ENCODE results near the gene SLC30A10. TPM values are rescaled to one million over a fixed set of nuclear protein-coding genes. Genes with fewer than 3 reads are reported as not detected.
A peak's percentile ranks its signal among the peaks of the same experiment; 100 is the strongest.

SLC30A10 gene
- total RNA-seq, 2 experiments from 2014 or later: not detected

GRCh38 chr1:219882096-219882495 is 46.3 kb downstream of the SLC30A10 start:
- no peak for DNase-seq (ENCODE audit: low spot score)
- no TSS peak for BruUV-seq (replicated peaks)
- no peaks in the 10 kb centered on the region for H4K20me1 ChIP-seq (ENCODE audit: insufficient read depth, low read length)
- intact Hi-C loops (cut with micrococcal nuclease; ENCODE audit: unreplicated experiment): no loop called here
- no peak overlapping the region for H3K4me3 ChIP-seq (ENCODE audit: low read depth, low read length, poor library complexity, severe bottlenecking)
- H3K27ac ChIP-seq (ENCODE audit: low read depth, low read length, poor library complexity, severe bottlenecking): no peak overlapping the region
- no peaks in the 10 kb centered on the region for H3K9me2 ChIP-seq (ENCODE audit: insufficient read depth, low read length)
- no peak overlapping the region for H2AFZ ChIP-seq (ENCODE audit: low read length)
- ChIA-PET POLR2A (interaction anchor here (0.6 kb wide), 2 partner anchors 222 to 819 kb away, joined by 3 read pairs; no protein-coding TSS in a partner anchor), CTCF (ENCODE audit: unreplicated experiment) (no interaction called here)
- H3K4me2 ChIP-seq (ENCODE audit: low read length): no peak overlapping the region
- no peak for TF ChIP-seq CTCF (conservative IDR thresholded peaks at IDR 0.05; ENCODE audit: low read length)
- no peak for TF ChIP-seq EZH2phosphoT487 (IDR thresholded peaks at IDR 0.05; ENCODE audit: borderline replicate concordance, low read depth, low read length)
- no peaks in the 10 kb centered on the region for H3K36me3 ChIP-seq (ENCODE audit: insufficient read depth, low read length)
- no peaks in the 10 kb centered on the region for H3K9me3 ChIP-seq (ENCODE audit: low read length)
- no peaks in the 10 kb centered on the region for H3K79me2 ChIP-seq (ENCODE audit: insufficient read depth, low read depth, low read length)
- no peaks in the 10 kb centered on the region for H3K4me1 ChIP-seq (ENCODE audit: insufficient read depth, low read length, poor library complexity, severe bottlenecking)

- no peaks in the 10 kb centered on the region for H3K4me1 ChIP-seq (ENCODE audit: insufficient read depth, low read length, poor library complexity, severe bottlenecking)
- intact Hi-C loops (cut with micrococcal nuclease; ENCODE audit: unreplicated experiment): no loop called here
- H4K20me1 ChIP-seq (ENCODE audit: insufficient read depth, low read length): no peaks in the 10 kb centered on the region
- TF ChIP-seq EZH2phosphoT487 (IDR thresholded peaks at IDR 0.05; ENCODE audit: borderline replicate concordance, low read depth, low read length) (no peak), CTCF (conservative IDR thresholded peaks at IDR 0.05; ENCODE audit: low read length) (no peak)
- no peak overlapping the region for H2AFZ ChIP-seq (ENCODE audit: low read length)
- no peak overlapping the region for H3K4me2 ChIP-seq (ENCODE audit: low read length)
- CTCF ChIA-PET (ENCODE audit: unreplicated experiment): interaction anchor here (0.6 kb wide), 2 partner anchors 231 to 1181 kb away, joined by 3 read pairs; no protein-coding TSS in a partner anchor
- H3K9me3 ChIP-seq (ENCODE audit: low read length): no peaks in the 10 kb centered on the region
- no peaks in the 10 kb centered on the region for H3K9me2 ChIP-seq (ENCODE audit: insufficient read depth, low read length)
- no TSS peak for BruUV-seq (replicated peaks)
- POLR2A ChIA-PET: interaction anchor here (0.7 to 1.6 kb wide), 2 partner anchors 9 to 177 kb away, joined by 3 to 4 read pairs; no protein-coding TSS in a partner anchor
- H3K36me3 ChIP-seq (ENCODE audit: insufficient read depth, low read length): no peaks in the 10 kb centered on the region
- H3K4me3 ChIP-seq (ENCODE audit: low read depth, low read length, poor library complexity, severe bottlenecking): no peak overlapping the region
- H3K79me2 ChIP-seq (ENCODE audit: insufficient read depth, low read depth, low read length): no peaks in the 10 kb centered on the region
- no peak overlapping the region for H3K27ac ChIP-seq (ENCODE audit: low read depth, low read length, poor library complexity, severe bottlenecking)
- DNase-seq (ENCODE audit: low spot score): no peak
These were observed 47.4 kb downstream of the SLC30A10 start for GRCh38 chr1:219880765-219881457.

GRCh38 chr1:219876798-219877209 is 51.6 kb downstream of the SLC30A10 start:
- no TSS peak for BruUV-seq (replicated peaks)
- POLR2A ChIA-PET: no interaction called here

More at GRCh38 chr1:219876798-219877209, 51.6 kb downstream of the SLC30A10 start:
- Histone ChIP-seq H3K4me3 (ENCODE audit: low read depth, low read length, poor library complexity, severe bottlenecking) (no peak overlapping the region), H3K27ac (ENCODE audit: low read depth, low read length, poor library complexity, severe bottlenecking) (no peak overlapping the region), H3K4me2 (ENCODE audit: low read length) (no peak overlapping the region), H2AFZ (ENCODE audit: low read length) (no peak overlapping the region), H3K9me3 (ENCODE audit: low read length) (no peaks in the 10 kb centered on the region), H3K4me1 (ENCODE audit: insufficient read depth, low read length, poor library complexity, severe bottlenecking) (no peaks in the 10 kb centered on the region), H3K79me2 (ENCODE audit: insufficient read depth, low read depth, low read length) (no peaks in the 10 kb centered on the region), H3K9me2 (ENCODE audit: insufficient read depth, low read length) (no peaks in the 10 kb centered on the region), H3K36me3 (ENCODE audit: insufficient read depth, low read length) (no peaks in the 10 kb centered on the region), H4K20me1 (ENCODE audit: insufficient read depth, low read length) (no peaks in the 10 kb centered on the region)
- CTCF ChIA-PET (ENCODE audit: unreplicated experiment): no interaction called here
- peak; percentile 50; the same call in 1 of the 2 replicates for TF ChIP-seq CTCF (conservative IDR thresholded peaks at IDR 0.05; ENCODE audit: low read length)
- no peak for TF ChIP-seq EZH2phosphoT487 (IDR thresholded peaks at IDR 0.05; ENCODE audit: borderline replicate concordance, low read depth, low read length)
- no peak for DNase-seq (ENCODE audit: low spot score)
- intact Hi-C loops (cut with micrococcal nuclease; ENCODE audit: unreplicated experiment): no loop called here

Measured in OCI-LY7 (cell line).